Measurements from ENCODE around the gene ARHGEF7.

DNA sequence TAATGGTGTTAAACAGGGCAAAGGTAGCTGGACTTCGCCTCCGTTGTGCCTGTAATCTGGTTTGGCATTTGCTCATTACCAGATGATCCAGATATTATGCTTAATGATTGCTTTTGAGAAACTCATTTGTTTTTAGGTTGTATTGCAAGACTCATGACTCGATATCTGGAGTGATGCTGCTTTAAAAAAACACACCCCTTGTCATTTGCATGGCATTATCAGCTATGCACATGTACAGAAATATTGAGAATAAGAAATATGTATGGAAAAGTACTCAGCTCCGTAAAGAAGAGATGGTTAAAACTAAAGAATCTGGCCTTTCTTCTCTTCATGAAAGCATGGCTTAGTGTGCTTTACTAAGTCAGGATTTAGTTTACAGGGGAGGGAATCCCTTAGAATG, 95.0 kb downstream of the ARHGEF7 start:
- TF ChIP-seq, protein P1, sequence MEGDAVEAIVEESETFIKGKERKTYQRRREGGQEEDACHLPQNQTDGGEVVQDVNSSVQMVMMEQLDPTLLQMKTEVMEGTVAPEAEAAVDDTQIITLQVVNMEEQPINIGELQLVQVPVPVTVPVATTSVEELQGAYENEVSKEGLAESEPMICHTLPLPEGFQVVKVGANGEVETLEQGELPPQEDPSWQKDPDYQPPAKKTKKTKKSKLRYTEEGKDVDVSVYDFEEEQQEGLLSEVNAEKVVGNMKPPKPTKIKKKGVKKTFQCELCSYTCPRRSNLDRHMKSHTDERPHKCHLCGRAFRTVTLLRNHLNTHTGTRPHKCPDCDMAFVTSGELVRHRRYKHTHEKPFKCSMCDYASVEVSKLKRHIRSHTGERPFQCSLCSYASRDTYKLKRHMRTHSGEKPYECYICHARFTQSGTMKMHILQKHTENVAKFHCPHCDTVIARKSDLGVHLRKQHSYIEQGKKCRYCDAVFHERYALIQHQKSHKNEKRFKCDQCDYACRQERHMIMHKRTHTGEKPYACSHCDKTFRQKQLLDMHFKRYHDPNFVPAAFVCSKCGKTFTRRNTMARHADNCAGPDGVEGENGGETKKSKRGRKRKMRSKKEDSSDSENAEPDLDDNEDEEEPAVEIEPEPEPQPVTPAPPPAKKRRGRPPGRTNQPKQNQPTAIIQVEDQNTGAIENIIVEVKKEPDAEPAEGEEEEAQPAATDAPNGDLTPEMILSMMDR (IDR thresholded peaks at IDR 0.05; ENCODE audit: low read length), result no peak
- TF ChIP-seq EZH2 (IDR thresholded peaks at IDR 0.05; ENCODE audit: borderline replicate concordance, low read length), result no peak
